Loucy (cell line): ENCODE measurements around the gene ACTBL2.
"Not testable (repeated sequence)": the region's sequence is repeated elsewhere in the genome, so short reads cannot be mapped to it uniquely, and the experiment has no call there.

ENCODE experiments used
- CTCF ChIP-seq: fragments of 200-600 bp; sonication (generic); conservative IDR thresholded peaks from 2 replicates; pipeline ENCODE4 v1.5.1; 2014; ENCODE audit warnings: mild to moderate bottlenecking, antibody characterized with exemption, low read length
- EZH2phosphoT487 ChIP-seq: fragments of 200-600 bp; IDR thresholded peaks from 2 replicates; pipeline ENCODE4 v1.6.1; 2018; ENCODE audit warnings: antibody characterized with exemption, mild to moderate bottlenecking, moderate library complexity, borderline replicate concordance

- TF ChIP-seq CTCF, EZH2phosphoT487: not testable (repeated sequence)
These were observed 22.6 kb downstream of the ACTBL2 start for GRCh38 chr5:57460056-57460455.
